GM18507 (cell line): ENCODE results near the gene PANK1.

Experiments used
- DNase-seq: peaks from one replicate; pipeline ENCODE4 v3.0.0; 2011; ENCODE audit warnings: low read depth; ENCODE audit not compliant: insufficient read length; ENCODE audit errors: extremely low spot score
- FAIRE-seq: peaks from 2 replicates; lab custom pipeline; 2011; peaks lifted over from hg19 to GRCh38; lab: Jason Lieb, UNC

The PANK1 gene

DNA sequence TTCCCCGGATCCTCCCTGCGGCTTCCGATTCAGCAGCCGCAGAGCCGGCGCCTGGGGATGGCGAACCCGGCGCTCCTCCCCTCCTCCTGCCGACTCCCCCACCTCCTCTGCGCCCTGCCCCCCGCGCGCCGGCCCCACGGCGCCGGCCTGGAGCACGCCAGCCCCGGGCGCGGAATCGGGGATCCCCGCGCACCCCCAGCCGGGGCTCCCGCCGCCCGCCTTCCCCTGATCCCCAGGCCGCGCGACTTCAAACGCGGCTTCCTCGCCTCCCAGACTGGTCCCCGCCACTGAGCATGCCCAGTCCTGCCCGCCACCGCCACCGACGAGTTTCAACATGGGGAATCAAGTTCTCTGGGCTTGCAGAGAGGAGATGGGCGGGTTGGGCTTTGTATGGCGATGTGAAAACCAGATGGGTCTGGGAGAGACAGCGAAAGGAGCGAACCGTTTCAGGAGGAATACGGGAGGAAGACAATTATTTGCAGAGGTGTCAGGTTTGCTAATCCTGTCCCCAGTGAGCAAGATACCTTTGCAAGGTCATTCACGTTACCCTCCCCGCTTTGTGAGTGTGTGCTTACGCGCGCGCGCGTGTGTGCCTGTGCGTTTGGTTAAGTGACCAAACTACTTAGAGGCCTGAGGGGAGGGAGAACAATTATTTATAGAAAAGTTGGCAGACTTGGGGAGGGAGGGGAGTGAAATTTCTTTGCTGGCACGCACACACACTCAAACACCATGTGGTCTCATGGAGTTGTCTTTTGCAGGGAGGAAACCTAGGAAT lies at the start of gene PANK1:
TSS of gene PANK1 (minus strand) at position 276 of the 775 bp plus-strand sequence. CDS start 351 bp downstream, outside the sequence.
- DNase-seq (peak; percentile 54), FAIRE-seq (peak; percentile 86)

DNA sequence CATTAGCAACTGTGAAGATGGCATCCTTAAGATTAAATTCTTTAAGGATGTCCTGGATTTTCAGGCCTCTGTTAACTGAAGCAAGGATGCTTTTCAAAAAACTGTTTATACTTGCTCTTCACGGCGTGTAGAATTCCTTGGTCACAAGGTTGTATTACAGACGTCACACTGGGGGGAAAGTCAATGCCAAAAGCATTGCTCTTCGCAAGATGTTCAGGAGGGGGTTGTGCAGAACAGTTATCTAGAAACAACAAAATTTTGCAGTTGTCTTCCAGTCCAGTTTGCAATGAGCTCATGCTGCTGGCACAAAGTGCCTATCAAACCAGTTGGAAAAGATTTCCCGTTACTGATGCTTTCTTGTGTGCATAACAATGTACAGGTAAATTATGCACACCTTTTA lies 48.1 kb upstream of the PANK1 start:
- FAIRE-seq (no peak), DNase-seq (no peak)

DNA sequence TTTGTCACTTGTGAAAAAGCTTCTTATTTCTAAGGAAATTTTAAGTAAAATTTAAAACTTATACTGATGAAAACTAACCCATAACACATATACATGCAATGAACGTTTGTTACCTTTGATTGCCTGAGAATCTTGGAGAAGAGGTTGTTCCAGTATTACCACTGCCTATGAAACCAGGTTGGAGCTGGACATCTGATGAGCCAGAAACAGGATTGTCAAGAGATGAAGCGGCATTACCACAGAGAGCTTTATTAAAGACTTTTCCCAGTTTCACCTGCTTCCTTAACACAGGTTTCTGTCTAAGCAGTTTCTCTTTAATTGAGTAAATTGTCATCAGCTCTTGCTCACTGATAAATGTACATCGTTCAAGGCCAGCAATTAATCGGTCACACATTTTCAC lies 47.4 kb upstream of the PANK1 start:
- FAIRE-seq (no peak), DNase-seq (no peak)

DNA sequence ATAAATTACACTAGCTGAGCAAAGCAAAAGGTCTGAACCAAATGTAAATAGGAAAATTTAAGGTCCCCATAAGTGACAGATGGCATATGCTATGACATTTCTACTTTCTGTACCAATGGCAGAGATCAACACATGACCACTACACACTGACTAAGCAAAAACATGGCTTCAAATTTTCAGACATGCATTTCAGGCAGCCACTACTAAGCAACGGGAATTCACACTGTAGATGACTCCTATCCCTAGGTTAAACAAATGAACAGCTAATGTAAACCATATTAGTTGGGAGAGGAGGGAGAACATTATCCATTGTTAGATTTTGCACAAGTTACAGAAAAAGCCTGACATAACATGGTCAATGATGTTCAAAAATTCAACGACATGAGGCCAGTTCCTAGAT lies 45.0 kb upstream of the PANK1 start:
- FAIRE-seq (no peak), DNase-seq (no peak)

DNA sequence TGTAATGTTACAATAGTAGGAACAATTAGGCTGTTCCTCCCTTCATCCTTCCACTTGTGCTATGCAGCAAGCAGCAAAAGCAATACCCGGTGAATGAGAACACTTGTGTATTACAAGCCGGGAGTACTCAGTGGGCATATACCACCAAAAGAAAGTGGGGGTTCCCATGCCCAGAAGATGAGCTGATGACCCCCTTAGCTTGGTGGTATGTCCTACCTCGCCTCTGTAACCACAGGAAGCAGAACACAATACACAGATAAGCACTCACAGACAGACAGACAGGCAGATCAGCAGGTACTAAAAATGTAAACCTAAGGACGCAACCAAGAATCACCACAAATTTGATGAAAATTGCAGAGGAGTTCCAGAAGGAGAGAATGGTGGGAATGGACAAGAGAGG lies 40.9 kb upstream of the PANK1 start:
- no peak for FAIRE-seq
- DNase-seq = no peak

DNA sequence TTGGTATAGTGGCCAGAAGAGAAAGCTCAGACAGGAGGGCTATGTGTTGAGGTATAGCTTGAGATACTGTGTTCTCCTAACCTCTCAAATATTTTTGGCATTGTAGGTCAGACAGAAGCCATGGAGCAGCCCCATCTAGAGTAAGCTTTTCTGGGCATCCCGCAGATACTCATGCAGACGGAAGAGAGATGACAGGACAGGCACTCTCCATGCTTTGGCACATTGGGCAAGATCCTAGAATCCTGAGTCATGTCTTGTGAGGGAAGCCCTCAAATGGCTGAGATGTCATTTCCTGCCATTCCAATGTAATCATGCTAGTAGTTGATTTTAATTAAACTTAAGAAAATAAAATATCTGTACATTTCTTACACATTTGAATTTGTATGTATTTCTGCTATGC lies 39.6 kb upstream of the PANK1 start:
- FAIRE-seq = no peak

DNA sequence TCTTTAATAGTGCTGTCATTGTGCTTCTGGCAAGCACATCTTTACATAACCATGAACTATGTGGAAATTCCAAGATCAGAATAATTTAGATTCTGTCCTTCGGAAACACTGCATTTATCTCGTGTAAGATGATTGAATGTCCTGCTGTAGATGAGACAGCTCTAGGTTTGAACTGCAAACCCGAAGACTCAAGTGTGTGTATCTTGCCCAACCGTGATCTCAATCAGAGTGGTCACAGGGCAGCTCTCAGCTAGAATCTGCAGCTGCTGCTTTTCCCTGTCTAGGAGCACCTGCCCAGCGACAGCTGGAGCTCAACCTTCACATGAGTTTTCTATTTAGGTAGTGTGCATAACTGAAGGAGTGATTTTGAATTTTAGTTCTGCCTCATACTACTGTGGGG lies 38.8 kb upstream of the PANK1 start:
- FAIRE-seq (no peak), DNase-seq (no peak)

More for the DNA sequence above, 39.6 kb upstream of the PANK1 start:
- no peak for DNase-seq

DNA sequence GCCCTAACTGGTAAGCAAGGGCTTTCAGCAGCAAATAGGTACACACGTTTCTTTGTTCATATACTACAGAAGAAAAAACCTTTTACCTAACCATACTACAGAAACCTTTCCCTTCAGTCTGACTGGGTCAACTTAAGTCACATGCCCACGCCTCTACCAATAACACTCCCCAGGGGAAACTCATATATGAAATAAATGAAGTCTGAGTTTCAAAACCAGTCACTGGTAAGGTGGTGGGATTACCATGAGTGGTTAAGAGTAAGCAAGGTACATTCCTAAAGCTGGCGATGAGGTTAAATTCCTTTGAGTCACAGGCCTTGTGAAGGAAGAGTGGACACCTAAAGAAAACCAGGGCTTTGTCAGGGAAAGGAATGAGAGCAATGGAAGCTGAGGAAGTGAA lies 34.9 kb upstream of the PANK1 start:
- FAIRE-seq (no peak), DNase-seq (no peak)

DNA sequence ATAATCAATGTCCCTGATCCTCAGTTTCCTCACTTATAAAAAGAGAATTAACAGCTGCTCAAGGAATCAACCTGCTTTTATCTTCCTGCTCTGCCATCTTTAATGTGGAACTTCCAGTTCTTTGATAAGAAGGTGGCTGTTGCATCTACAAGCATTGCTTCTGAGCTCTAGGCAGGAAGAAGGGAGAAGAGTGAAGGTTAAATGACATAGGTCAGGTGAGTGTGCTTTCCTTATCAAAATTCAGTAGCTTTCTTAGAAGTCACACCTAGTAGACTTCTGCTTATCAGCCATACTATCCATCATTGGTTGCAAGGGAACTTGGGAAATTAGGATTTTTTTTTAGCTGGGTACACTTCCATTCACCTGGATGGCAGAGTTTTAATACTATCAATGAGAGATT lies 32.3 kb upstream of the PANK1 start:
- no peak for DNase-seq
- FAIRE-seq = no peak

DNA sequence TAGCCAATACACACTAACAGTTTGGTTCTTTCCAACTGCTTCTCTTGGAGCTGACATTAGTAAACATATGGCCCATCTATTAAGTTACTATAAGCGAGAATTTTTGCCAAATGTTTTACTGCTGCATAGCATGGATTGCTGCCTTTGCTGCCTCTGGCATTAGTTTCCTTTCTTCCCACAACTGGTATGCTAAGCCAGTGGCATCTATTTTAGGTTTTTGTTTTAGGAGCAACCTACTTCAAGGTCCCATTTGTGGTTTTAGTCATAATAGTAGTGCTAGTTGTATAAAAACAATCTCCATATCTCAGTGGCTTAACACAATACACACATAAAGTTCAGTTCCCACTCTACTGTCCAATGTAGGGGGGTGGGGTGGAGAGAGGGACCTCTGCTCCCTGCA lies 25.9 kb upstream of the PANK1 start:
- DNase-seq (no peak), FAIRE-seq (no peak)

DNA sequence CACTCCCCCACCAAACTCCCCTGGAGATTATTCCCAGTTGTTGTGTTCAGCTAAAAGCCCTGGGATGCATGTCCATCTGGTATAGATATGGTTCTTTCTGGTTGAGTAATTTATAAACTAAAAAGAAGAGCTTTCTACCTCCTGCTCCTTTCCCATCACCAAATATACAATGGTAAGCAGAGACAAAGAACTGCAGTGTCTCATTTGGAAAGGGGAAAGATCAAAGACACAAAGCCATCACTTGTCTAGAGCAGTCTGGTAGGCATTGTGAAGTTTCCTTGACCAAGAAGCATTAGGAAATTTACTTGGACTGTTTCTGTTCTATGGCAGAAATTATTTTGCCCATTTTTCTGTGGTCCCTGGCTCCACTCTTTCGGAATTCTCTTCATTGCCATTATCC lies 24.9 kb upstream of the PANK1 start:
- no peak for FAIRE-seq
- DNase-seq = no peak

DNA sequence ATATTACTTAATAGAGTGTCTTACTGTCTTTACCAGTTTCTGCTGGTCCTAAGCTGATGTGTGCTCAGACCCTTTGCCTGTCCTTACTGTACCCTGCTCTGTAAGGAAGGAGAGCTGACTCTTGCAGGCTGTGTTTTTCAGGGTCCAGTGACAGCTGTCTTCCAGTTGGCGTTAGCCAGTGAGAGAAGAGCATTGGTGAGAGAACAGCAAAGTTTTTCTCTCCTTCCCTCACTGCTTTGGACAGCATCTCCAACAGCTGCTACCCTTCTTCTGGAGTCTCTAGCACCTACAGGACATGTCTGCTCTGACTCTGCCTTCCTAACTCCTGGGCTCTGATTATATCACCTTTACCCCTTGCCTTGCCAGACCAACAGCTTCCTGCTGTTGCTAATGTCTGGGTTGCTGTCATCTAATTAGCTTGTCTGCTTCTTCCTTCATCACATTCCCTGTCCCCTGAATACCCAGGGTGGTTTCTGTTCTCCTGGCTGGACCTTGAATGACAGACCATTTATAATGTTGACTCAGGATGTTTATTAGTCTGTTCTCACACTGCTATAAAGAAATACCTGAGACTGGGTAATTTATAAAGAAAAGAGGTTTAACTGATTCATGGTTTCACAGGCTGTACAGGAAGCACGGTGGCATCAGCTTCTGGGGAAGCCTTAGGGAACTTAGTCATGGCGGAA lies 23.5 kb upstream of the PANK1 start:
- no peak for DNase-seq
- no peak for FAIRE-seq

DNA sequence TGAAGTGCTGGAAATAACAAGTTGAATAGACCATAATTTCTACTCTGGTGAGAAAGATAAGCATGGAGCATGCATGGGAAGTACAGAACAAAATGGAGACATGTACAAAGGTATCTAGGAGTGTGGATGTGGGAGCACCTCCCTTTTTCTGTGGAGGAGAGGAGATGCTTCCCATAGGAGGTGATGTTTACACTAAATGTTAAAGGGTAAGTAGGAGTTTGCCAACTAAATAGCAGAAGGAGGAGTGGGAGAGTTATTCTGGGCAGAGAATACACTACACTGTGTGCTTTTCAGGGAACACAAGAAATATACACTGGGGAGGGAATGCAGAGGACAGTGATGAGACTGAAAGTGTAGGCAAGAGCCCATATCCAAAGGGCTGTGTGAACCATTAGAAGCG lies 21.1 kb upstream of the PANK1 start:
- no peak for FAIRE-seq
- DNase-seq = no peak

DNA sequence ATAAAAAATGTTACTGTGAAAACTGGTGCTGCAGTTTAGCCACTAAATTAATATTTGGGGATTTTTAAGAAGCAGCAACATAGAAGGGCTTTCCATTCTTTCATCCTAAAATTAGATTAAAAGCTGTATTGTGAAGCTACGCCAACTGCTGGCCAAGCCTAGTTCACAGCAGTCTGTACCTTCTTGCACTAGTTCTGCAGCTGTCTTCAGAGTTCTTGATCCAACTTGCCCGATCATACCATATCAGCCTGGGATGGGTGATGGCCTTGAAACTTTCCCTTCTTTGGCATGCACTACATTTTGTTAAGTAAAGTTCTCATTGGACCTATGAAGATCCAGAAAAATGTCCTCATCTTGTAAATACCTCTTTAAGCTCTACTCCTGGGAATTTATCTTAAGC lies 20.3 kb upstream of the PANK1 start:
- FAIRE-seq (no peak), DNase-seq (no peak)

DNA sequence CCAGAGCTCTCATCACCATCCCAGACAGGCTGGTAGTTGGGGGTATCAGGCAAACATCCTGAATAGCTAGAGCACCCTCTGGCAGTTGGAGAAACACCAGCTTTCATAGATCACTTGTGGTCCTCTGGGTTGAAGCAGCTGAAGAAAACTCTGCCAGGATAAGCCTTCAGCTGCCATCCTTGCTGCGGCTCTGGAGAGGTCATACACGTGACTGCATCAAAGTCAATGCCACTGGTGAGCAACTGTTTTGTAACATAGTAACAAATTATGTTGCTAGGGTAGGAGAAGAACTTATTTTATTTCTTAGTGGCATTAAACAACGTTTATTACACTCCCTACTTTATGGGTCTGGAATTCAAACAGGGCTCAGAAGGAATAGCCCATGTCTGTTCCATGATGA lies 19.2 kb upstream of the PANK1 start:
- no peak for DNase-seq
- FAIRE-seq = no peak

DNA sequence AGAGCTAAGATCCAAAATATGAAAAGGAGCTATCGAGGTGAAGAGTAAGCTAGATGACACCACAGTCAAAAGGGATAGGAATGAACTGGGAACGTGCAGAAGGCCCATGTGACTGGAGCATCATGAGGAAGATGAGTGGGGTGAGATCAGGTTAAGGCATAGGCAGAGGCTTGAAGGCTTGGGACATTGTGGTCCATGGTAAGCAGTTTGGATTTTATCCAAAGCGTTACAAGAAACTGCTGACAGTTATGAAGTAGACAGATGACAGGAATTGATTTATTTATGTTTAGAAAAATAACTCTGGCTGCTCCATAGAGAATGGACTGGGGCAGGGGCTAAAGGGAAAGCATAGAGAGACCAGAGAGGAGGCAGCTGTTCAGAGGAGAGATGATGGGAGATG lies 18.1 kb upstream of the PANK1 start:
- DNase-seq = no peak
- FAIRE-seq = no peak

DNA sequence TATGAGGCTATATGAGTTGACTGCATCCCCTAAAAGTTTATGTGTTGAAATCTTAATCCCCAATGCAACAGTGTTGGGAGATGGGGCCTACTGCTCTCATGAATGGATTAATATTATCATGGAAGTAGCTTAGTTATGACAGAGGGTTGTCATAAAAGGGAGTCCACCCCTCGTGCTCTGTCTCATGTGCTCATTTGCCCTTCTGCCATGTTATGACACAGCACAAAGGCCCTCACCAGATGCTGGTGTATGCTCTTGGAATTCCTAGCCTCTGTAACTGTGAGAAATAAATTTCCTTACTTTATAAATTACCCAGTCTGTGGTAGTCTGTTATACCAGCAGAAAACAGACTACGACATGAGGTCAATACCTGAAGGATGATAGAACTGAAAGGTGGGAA lies 17.6 kb upstream of the PANK1 start:
- FAIRE-seq = no peak
- no peak for DNase-seq

DNA sequence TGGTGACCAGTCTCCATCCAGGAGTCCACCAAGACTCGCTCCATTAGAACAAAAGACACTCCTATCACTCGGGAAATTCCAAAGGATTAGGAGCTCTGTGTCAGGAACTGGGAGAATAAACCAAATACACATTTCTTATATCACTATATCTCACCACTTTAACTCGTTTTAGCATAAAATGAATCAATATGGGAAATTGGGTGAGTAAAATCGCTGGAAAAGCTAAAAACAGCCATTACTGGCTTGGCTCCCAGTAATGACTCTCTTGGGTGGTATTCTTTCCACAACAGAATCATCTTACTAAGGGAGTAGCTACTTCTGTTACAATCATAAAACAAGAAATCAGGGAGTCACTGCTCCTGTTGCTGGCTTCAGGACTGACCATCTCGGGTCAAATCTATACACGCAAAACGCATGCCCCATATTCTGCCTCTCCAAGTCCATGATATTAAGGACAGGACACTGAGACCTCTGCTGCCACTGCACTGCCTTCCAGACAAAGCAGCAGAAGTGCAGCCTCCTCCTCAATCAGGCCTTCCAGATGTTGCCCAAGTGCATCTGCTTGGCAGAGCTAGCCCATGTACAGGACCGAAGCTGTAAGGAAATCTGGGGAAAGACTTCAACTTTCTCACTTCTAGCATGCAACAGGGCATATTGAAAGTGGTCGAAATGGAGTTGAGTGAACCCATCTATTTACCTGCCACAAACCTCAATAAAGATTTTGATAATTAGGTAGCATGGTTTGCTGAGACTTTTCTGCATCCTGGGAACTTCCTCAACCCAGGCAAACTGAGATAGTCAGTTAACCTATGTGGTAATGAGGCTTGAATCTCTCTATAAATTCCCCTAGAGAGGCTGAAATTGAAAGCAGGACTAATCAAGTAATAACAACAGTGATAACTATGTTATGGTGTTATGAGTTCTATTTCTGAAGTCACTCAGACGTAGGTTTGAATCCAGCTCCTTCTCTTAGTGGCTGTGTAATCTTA lies 14.4 kb upstream of the PANK1 start:
- peak; percentile 42 for FAIRE-seq
- no peak for DNase-seq

DNA sequence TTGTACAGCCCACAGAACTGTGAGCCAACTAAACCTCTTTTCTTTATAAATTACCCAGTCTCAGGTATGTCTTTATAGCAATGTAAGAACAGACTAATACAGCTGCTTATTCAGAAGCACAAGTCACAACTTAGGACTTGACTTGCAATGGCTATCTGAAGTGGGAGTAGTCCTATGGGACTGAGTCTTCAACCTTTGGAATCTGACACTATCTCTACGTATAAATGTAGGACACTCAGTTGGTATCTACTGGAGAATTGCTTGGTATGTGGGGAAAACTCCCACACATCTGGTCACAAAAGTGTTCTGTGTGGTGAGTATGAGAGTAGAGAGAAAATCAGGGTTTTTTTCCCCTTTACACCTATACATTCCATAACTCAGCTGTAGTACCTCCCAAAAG lies 12.3 kb upstream of the PANK1 start:
- DNase-seq = no peak
- FAIRE-seq = no peak

DNA sequence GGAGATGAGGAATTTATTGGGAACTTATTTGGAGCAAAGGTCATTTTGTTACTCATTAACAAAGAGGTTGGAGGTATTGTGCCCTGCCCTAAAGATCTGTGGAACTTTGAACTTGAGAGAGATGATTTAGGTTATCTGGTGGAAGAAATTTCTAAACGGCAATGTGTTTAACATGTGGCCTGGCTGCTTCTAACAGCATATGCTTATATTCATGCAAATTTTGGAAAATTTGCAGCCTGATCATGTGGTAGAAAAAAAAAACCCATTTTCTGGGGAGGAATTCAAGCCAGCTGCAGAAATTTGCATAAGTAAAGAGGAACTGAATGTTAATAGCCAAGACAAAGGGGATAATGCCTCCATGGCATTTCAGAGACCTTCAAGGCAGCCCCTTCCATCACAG lies 10.7 kb upstream of the PANK1 start:
- no peak for FAIRE-seq
- no peak for DNase-seq
